Measurements from ENCODE around the gene NAPG. TPM values are rescaled to one million over a fixed set of nuclear protein-coding genes. Genes with fewer than 3 reads are reported as not detected.

NAPG gene
- total RNA-seq, 3 donors from 2014 or later (not counting 1 experiment from before 2014, with no cell fraction given), result 34.3 to 62.5 (median 48.7) TPM

GRCh38 chr18:10526561-10526949 lies 728 bp downstream of the NAPG start:
- TF ChIP-seq CTCF (IDR thresholded peaks at IDR 0.05), result no peak
- Mint-ChIP-seq H3K4me3 (peak overlapping the region; percentile 90), H3K27me3 (ENCODE audit: low read depth in 2 of 2) (peaks cover 12 to 13% of the 10 kb centered on the region in 2 donors), H3K9me3 (no peaks in the 10 kb centered on the region), H3K4me1 (peaks cover 49 to 55% of the 10 kb centered on the region in 2 donors), H3K27ac (peak overlapping the region; percentile 91 to 92), H3K36me3 (no peaks in the 10 kb centered on the region)
- H3K4me1 ChIP-seq (ENCODE audit: control insufficient read depth, insufficient read depth, low read length), result peaks cover 21% of the 10 kb centered on the region
- H3K36me3 ChIP-seq (ENCODE audit: control insufficient read depth, insufficient read depth, low read length), result no peaks in the 10 kb centered on the region
- H3K27me3 ChIP-seq (ENCODE audit: control insufficient read depth, insufficient read depth, low read length), result no peaks in the 10 kb centered on the region
- WGBS (ENCODE audit: insufficient coverage), result 16% methylated on average over 11 of the region's 11 CpGs
- no peaks in the 10 kb centered on the region for H3K9me3 ChIP-seq (ENCODE audit: control insufficient read depth, insufficient read depth, low read length)
- ATAC-seq (peak in 2 of 3 donors; percentile 1 to 3), DNase-seq (no peak)
- intact Hi-C loops (cut with micrococcal nuclease), result loop anchor here (5.0 kb wide), 1 partner anchor 614 kb away; the partner anchor contains the start of gene VAPA
- H3K4me3 ChIP-seq (ENCODE audit: low read length), result peak overlapping the region; percentile 84
- H3K27ac ChIP-seq (ENCODE audit: low read length), result peak overlapping the region; percentile 86

GRCh38 chr18:10528439-10528838 lies 2.6 kb downstream of the NAPG start:
- DNase-seq (no peak), ATAC-seq (no peak)
- TF ChIP-seq CTCF (IDR thresholded peaks at IDR 0.05), result no peak
- Histone ChIP-seq H3K4me3 (ENCODE audit: low read length) (no peak overlapping the region), H3K4me1 (ENCODE audit: control insufficient read depth, insufficient read depth, low read length) (peaks cover 21% of the 10 kb centered on the region), H3K27me3 (ENCODE audit: control insufficient read depth, insufficient read depth, low read length) (no peaks in the 10 kb centered on the region), H3K36me3 (ENCODE audit: control insufficient read depth, insufficient read depth, low read length) (no peaks in the 10 kb centered on the region), H3K27ac (ENCODE audit: low read length) (no peak overlapping the region), H3K9me3 (ENCODE audit: control insufficient read depth, insufficient read depth, low read length) (no peaks in the 10 kb centered on the region)
- H3K9me3 Mint-ChIP-seq, result no peaks in the 10 kb centered on the region
- H3K27me3 Mint-ChIP-seq (ENCODE audit: low read depth in 2 of 2), result no peaks in the 10 kb centered on the region
- H3K4me3 Mint-ChIP-seq, result peak overlapping the region; percentile 58
- H3K4me1 Mint-ChIP-seq, result peaks cover 49 to 55% of the 10 kb centered on the region in 2 donors
- WGBS (ENCODE audit: insufficient coverage), result 70% methylated on average over 3 of the region's 3 CpGs
- no peaks in the 10 kb centered on the region for H3K36me3 Mint-ChIP-seq
- peak overlapping the region; percentile 2 to 19 for H3K27ac Mint-ChIP-seq
- intact Hi-C loops (cut with micrococcal nuclease), result loop anchor here (5.0 kb wide), 1 partner anchor 616 kb away; the partner anchor contains the start of gene VAPA

GRCh38 chr18:10530002-10530401 lies 4.2 kb downstream of the NAPG start:
- peaks cover 42 to 50% of the 10 kb centered on the region in 2 donors for H3K4me1 Mint-ChIP-seq
- H3K27me3 ChIP-seq (ENCODE audit: control insufficient read depth, insufficient read depth, low read length), result no peaks in the 10 kb centered on the region
- peaks cover 4% of the 10 kb centered on the region for H3K36me3 ChIP-seq (ENCODE audit: control insufficient read depth, insufficient read depth, low read length)
- H3K4me1 ChIP-seq (ENCODE audit: control insufficient read depth, insufficient read depth, low read length), result peaks cover 19% of the 10 kb centered on the region
- H3K9me3 ChIP-seq (ENCODE audit: control insufficient read depth, insufficient read depth, low read length), result no peaks in the 10 kb centered on the region
- no peak overlapping the region for H3K4me3 ChIP-seq (ENCODE audit: low read length)
- H3K9me3 Mint-ChIP-seq, result no peaks in the 10 kb centered on the region
- DNase-seq (no peak), ATAC-seq (no peak)
- H3K27me3 Mint-ChIP-seq (ENCODE audit: low read depth in 2 of 2), result no peaks in the 10 kb centered on the region
- intact Hi-C loops (cut with micrococcal nuclease), result no loop called here
- no peak overlapping the region for H3K27ac ChIP-seq (ENCODE audit: low read length)
- 89% methylated on average over 2 of the region's 3 CpGs for WGBS (ENCODE audit: insufficient coverage)
- no peaks in the 10 kb centered on the region for H3K36me3 Mint-ChIP-seq
- peak overlapping the region; percentile 3 to 42 for H3K27ac Mint-ChIP-seq
- no peak overlapping the region for H3K4me3 Mint-ChIP-seq
- no peak for TF ChIP-seq CTCF (IDR thresholded peaks at IDR 0.05)

GRCh38 chr18:10530852-10531251 lies 5.0 kb downstream of the NAPG start:
- Histone ChIP-seq H3K36me3 (ENCODE audit: control insufficient read depth, insufficient read depth, low read length) (peaks cover 4% of the 10 kb centered on the region), H3K27ac (ENCODE audit: low read length) (no peak overlapping the region), H3K4me1 (ENCODE audit: control insufficient read depth, insufficient read depth, low read length) (peaks cover 16% of the 10 kb centered on the region), H3K27me3 (ENCODE audit: control insufficient read depth, insufficient read depth, low read length) (no peaks in the 10 kb centered on the region), H3K9me3 (ENCODE audit: control insufficient read depth, insufficient read depth, low read length) (no peaks in the 10 kb centered on the region), H3K4me3 (ENCODE audit: low read length) (no peak overlapping the region)
- Mint-ChIP-seq H3K4me1 (peaks cover 33 to 42% of the 10 kb centered on the region in 2 donors), H3K9me3 (no peaks in the 10 kb centered on the region), H3K27ac (peak overlapping the region; percentile 3 to 42), H3K36me3 (no peaks in the 10 kb centered on the region), H3K4me3 (no peak overlapping the region), H3K27me3 (ENCODE audit: low read depth in 2 of 2) (no peaks in the 10 kb centered on the region)
- ATAC-seq (peak in 1 of 3 donors; percentile 36), DNase-seq (no peak)
- intact Hi-C loops (cut with micrococcal nuclease), result no loop called here
- WGBS (ENCODE audit: insufficient coverage), result no CpG with 5 or more reads among the region's 3 CpGs
- no peak for TF ChIP-seq CTCF (IDR thresholded peaks at IDR 0.05)
